ENCODE results near the gene ATG2A.

DNA sequence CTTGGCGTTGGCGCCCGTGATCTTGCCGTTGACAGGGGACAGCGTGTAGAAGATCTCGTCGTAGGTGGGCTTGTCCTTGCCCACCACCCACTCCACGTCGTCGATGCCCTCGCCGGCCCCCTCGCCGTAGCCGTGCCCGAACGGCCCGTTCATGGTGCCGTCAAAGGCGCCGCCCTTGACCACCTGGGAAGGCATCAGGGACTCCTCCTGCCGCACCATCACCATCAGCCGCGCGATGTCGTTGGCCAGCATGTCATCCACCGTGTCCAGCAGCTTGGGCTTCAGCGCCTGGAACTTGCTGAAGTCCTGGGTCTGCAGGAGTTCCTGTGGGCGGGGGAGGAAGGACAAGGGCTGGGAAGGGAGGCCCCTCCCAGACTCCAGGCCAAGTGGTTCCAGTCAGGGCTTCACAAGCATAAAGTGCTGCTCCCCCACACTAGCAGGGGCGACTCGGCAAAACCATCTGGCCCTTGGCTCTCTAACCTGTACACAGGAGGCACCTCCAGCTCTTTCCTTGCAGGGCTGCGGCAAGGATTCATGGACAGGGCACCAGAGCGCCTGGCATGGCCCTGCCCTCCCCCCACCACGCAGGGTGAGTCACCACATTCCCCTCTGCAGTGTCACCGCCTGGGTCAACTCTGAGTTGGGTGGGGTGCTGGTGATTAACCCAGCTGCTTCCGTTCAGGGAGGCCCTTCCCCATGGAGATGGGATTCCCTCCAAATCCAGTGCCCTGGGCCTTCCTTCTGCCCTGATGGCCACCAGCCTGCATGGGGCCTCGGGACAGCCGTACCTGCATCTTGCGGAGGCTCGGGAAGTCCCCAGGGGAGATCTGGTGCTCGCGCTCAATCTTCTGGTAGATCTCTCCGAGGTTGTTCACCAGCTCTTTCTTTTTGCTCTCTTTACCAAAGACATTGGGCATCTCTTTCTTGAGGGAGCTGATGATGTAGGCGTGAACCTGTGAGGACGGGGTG is 62.2 kb downstream of the ATG2A start:
- TF ChIP-seq POLR2A (IDR thresholded peaks at IDR 0.05) (no peak), EP300 (IDR thresholded peaks at IDR 0.05) (peak; percentile 80), CTCF (IDR thresholded peaks at IDR 0.05) (no peak)

All from stomach (tissue), 4 donors.